T-helper 2 cell treated with Interferon-gamma antibody and Interleukin-4, amounts not matched to agents 100 ng/mL and 5 ng/mL, for 36 hours (primary cell): Measurements from ENCODE around the gene TBATA. TPM values are rescaled to one million over a fixed set of nuclear protein-coding genes. Genes with fewer than 3 reads are reported as not detected.
"Not testable (repeated sequence)": the region's sequence is repeated elsewhere in the genome, so short reads cannot be mapped to it uniquely, and the experiment has no call there.

Experiments
- intact Hi-C: fragments of 100-400 bp; cut with micrococcal nuclease; formaldehyde crosslinking; loops from one replicate; pipeline ENCODE4 v1.15.1; 2023
- total RNA-seq: library from RNA; stranded (reverse); gene quantifications from 2 replicates; pipeline ENCODE4 v1.2.3, GENCODE V29; 2022

The TBATA gene
- total RNA-seq, 1 donor from 2014 or later = not detected

DNA sequence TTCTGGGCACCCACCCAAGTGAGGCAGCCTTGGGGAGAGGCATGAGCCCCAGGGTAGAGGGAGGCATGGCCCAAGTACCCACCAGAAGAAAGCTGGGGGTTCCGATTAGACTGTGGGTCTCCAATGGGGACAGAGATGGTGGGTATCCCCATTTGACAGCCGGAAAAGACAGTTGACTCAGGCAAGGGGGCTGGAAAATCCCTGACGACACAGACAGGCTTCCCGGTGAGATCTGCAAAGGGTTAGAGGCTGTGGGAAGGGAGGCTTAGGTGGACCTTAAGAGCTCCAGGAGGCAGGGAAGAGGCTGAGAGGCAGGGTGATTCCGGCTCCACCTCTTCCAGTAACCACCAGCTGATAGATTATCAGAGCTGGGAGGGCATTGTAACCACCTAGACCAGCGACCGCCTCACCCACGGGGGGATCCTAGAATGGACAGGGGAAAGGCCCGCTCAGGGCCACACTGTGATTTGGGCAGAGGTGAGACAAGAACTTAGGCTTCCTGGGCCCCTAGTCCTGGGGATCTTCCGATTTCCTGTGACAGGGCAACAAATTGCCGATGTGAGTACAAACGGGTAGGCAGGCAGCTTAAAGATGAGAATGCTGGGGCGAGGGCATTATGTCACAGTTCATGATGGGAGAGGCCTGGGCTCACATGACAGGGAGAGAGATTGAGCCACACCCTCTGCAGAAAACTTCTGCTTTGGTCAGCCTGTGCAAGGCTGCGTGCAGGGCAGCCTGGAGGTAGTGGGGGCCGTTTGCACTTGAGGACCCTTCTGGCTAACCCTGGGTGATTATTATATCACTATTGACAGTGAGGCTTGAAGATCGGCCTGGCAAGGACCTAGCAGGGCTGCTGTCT is 5.4 kb downstream of the TBATA start:
- intact Hi-C loops = loop anchor here (5.0 kb wide), 1 partner anchor 1332 kb away; no protein-coding TSS in a partner anchor

DNA sequence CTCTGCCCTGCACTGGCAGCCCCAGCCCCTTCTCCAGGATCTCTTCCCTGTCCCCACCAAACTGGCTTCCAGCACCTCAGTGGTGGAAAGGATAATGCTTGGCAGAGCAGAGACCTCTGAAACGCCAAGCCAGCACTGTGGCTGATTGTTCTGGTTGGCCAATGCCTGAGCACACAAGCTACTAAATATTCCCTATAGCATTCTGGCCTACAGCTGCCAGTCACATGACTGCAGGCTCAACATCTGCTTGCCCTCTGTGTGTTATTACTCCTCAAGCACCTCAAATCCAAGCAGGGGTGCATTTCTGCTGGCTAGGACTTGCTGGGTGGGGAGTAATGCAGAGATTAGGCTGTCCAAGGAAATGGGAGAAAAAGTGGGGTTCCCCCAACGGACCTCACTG is 6.1 kb downstream of the TBATA start:
- intact Hi-C loops = no loop called here

DNA sequence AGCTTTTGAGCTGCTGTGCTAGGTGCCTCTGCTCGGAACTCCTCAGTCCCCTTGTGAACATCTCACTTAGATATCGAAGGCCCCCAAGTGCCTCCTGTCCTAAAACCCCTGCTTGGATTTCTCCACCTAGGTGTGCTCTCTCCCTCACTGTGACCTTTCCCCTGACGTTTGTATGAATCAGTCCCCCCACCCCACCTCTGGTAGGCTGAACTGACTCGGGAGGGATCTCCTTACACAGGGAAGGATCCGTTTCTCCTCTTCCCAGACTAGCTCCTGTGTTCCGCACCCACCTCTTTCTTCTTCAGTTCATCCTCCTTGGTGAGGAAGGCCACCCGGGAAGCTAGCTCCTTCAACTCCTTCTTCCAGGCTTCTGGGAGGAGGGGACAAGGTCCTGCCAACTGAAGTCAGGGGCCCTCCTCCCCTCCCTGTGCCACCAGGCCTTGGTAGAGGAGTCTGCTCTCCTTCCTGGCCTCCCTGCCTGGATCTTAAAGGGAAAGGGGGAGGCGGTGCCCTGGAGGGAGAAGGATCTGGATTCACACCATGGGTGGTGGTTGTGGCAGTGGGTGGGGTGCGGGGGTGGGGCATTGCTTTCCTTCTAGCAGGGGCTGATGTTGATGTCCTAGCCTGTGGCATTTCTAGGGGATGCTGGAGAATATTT is 6.8 kb downstream of the TBATA start:
- intact Hi-C loops = no loop called here

- intact Hi-C loops = no loop called here
Observed at GRCh38 chr10:70777063-70777875, 7.9 kb downstream of the TBATA start.

- intact Hi-C loops = no loop called here
Observed at GRCh38 chr10:70776455-70777005, 8.6 kb downstream of the TBATA start.

- intact Hi-C loops = no loop called here
Observed at GRCh38 chr10:70775679-70776454, 9.3 kb downstream of the TBATA start.

- intact Hi-C loops = no loop called here
Observed at GRCh38 chr10:70774810-70775678, 10.1 kb downstream of the TBATA start.

DNA sequence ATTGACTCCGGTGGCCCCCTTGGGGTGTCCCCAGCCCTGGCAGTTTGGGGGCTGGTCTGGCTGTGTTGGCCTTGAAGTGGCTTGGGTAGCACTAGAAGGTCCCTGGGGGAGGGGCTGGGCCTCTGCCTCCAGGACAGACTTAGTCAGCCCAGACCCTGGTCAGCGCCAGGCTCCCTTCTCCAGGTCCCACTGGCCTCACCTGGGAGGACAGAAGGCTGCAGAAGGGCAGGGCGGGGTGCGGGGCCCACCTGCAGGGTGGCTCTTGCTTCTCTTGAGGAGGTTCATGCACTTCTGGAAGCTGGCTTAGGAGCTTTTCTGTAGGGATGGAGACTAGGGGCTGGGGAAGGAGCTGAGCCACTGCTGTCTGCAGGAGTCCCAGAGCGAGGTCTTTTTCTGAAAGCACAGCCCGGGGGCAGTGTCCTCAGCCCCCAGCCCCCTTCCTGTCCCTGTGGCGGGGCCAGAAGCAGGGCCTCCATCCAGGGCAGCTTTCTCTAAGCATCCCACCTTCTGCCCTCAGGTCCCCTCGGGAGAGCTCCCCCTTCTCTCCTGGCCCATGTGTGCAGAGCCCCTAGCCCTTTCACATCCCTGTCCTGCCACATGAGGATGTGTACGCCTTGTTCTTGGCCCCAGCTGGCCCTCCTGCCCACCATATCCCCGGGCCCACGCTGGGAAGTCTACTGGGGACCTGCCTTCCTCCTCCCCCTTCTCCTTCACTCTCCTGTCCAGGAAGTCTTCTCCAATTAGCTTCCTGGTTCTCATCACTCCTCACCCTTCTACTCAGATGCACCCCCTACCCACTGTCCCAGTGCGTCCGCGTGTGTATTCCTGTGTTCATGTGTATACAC is 11.0 kb downstream of the TBATA start:
- intact Hi-C loops = no loop called here

- intact Hi-C loops = no loop called here
Observed at GRCh38 chr10:70773461-70773860, 11.7 kb downstream of the TBATA start.

DNA sequence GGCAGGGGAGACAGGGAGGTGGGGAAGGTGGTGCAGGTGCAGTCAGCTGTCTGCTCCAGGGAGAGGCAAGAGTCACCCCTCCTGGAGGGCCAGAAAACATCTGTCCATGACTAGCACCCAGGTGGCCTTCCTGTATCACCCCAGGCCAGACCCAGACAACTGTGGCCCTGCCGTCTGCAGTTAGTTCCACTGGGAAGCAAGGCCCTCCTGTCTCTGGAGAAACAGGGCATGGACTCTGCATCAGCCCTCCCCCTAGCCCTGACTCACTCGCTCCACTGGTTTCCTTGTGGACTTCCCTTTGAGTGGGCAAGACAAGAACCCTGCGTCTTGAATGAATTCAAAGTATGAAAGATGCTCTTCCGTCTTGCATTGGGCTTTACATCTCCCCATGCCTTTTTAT is 12.6 kb downstream of the TBATA start:
- intact Hi-C loops = no loop called here

DNA sequence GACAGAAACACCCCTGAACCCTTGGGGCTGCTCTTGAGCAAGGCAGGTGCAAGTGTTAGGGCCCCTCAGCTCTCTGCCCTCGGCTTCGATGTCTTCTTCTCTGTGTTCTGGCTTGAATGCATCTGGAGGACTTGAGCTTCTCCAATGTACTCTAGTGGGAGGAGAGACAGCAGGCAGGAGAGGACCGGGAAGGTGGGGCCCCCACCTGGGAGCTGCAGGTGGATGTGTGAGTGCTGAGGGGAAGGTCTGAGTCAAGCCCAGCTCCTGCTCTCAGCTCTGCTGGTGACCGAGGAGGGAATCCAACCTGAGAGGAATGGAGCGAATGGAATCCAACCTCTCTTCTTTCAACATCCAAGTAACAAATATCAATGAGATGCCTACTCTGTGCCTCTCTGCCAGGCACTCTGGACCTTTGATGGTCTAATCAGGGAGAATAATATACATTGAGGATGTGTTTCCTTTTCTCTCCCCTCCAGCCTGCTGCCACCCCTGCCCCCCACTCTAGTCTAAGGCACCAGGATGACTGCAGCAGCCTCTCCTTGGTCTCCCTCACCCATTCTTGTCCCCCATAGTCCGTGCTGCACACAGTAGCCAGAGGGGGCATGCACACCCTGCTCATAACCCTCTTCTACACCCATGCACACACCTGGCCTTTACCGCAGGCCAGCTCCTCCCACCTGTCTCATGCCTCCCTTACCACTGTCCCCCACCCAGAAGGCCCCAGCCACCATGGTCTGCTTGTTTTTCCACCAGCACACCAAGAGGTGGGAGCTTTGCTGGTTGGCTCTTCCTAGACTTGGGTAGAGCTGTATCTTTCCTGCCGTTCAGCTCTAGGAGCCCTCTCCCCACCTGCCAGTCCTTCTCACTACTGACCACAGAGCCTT is 13.6 kb downstream of the TBATA start:
- intact Hi-C loops = no loop called here

GRCh38 chr10:70770516-70770915 is 14.7 kb downstream of the TBATA start:
- intact Hi-C loops = not testable (repeated sequence)

GRCh38 chr10:70770001-70770400 is 15.2 kb downstream of the TBATA start:
- intact Hi-C loops = no loop called here

DNA sequence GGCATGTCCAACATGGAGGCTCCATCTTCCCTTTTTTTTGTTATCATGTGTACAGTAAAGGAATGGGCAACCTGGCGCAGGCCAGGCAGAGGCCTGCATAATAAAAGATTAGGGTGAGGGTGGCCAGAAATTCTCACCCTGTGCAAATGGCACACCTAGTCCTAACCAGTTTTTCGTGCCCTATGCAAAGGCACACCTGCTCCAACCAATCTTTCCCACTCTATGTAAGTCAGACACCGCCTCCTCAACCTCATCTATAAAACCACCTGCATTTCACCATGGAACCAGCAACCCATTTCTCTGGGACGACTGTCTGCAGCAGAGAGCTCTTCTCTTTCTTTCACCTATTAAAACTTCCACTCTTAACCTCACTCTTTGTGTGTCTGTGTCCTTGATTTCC is 16.1 kb downstream of the TBATA start:
- intact Hi-C loops = no loop called here

DNA sequence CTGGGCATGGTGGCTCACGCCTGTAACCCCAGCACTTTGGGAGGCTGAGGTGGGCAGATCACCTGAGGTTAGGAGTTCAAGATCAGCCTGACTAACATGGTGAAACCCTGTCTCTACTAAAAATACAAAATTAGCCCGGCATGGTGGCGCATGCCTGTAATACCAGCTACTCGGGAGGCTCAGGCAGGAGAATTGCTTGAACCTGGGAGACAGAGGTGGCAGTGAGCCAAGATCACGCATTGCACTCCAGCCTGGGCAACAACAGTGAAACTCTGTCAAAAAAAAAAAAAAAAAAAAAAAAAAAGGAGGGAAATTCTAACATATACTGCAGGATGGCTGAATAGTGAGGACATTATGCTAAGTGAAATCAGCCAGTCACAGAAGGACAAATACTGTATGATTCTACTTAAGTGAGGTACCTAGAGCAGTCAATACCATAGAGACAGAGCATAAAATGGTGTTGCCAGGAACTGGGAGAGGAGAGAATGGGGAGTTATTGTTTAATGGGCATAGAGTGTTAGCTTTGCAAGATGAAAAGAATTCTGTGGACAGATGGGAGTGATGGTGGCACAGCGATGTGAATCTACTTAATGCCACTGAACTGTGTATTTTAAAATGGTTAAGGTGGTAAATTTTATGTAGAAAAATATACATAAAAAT is 17.0 kb downstream of the TBATA start:
- intact Hi-C loops = not testable (repeated sequence)

DNA sequence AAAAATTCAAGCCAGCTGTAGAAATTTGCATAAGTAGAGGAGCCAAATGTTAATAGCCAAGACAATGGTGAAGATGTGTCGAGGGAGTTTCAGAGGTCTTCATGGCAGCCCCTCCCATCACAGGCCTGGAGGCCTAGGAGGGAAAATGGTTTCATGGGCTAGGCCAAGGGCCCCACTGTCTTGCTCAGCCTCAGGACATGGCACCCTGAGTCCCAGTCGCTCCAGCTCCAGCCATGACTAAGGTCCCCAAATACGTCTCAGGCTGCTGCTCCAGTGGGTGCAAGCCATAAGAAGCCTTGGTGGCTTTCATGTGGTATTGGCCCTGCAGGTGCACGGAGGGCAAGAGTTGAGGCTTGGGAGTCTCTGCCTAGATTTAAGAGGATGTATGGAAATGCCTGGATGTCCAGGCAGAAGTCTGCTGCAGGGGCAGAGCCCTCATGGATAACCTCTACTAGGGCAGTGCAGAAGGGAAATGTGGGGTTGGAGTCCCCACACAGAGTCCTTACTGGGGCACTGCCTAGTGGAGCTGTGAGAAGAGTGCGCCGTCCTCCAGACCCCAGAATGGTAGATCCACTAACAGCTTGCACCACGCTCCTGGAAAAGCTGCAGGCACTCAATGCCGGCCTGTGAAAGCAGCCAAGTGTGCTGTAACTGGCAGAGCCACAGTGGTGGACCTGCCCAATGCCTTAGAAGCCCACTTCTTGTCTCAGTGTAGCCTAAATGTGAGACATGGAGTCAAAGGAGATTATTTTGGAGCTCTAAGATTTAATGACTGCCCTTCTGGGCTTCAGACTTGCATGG is 19.2 kb downstream of the TBATA start:
- intact Hi-C loops = no loop called here

DNA sequence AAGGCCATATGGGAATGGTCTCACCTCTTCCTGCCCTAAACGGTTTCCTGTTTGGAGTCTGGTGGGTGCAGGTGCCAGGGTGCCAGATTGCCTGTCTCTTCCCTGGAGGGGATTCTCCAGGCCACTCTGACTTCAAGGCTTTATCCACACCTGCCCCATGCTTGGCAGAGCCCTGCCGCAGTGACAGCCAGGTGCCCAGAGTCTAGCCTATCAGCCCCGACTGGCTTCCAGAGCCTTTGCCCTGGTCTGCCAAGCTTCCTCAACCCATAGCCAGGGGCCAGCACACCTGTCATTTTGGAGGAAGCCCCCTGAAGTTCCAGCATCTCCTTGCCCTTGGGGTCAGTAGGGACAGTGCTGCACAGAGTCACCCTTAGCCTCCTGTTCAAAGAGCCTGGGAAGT is 21.6 kb downstream of the TBATA start:
- intact Hi-C loops = no loop called here
